K562 (cell line): ENCODE results near the gene UBE2E1. TPM values are rescaled to one million over a fixed set of nuclear protein-coding genes. Genes with fewer than 3 reads are reported as not detected.

Experiments used
- ATAC-seq: fragments of 200-7000 bp; cut with Tn5 transposase; 3 replicates; pipeline ENCODE4 v1.9.1; 2020; ENCODE audit warnings: moderate library complexity
- BruUV-seq: library from RNA; stranded (reverse); fragments of 400-500 nt; replicated peaks from 2 replicates; lab custom pipeline; 2021; lab: Mats Ljungman, UMichigan
- CTCF ChIA-PET: fragments of 300-600 bp; formaldehyde crosslinking; extraction: SDS; loops from one replicate; lab custom pipeline; 2021; ENCODE audit warnings: low intra/inter-chr PET ratio; lab: Yijun Ruan, JAX
- POLR2A ChIA-PET: fragments of 300-600, 350-650 bp; sonication (Branson Sonifier 250); formaldehyde crosslinking; extraction: SDS; loops from one replicate; lab custom pipeline; 2021; ENCODE audit warnings: antibody characterized with exemption, inconsistent platforms; lab: Yijun Ruan, JAX
- DNase-seq, 4 experiments: peaks; one replicate each; pipeline versions ENCODE4 v3.0.0 to v3.0.0-alpha.2; 2011 to 2018; ENCODE audit warnings: low spot score in 3 of 4, mixed read lengths in 3 of 4; ENCODE audit errors: extremely low read depth in 1 of 4
- FAIRE-seq: peaks from 2 replicates; lab custom pipeline; 2011; peaks lifted over from hg19 to GRCh38; lab: Jason Lieb, UNC
- H2AFZ ChIP-seq: 2 replicates; pipeline ENCODE4 v1.6.0; 2011; ENCODE audit warnings: low read depth, low read length, control low read depth, inconsistent platforms
- H3K27ac ChIP-seq: fragments of 200-600 bp; 3 replicates; pipeline ENCODE4 v1.8.0; 2011; ENCODE audit warnings: low read depth, mild to moderate bottlenecking, control low read depth, inconsistent platforms, low read length, moderate library complexity, mixed read lengths; ENCODE audit errors: extremely low read depth
- H3K27me3 ChIP-seq, 2 experiments: fragments of 300-600 bp in 1 of 2; 2 replicates in 1 of 2; 3 replicates in 1 of 2; pipeline versions ENCODE4 v1.6.0 to v1.8.0; 2011; ENCODE audit warnings: inconsistent platforms in 2 of 2, low read length in 2 of 2, mild to moderate bottlenecking in 1 of 2, mixed read lengths in 1 of 2, moderate library complexity in 1 of 2; ENCODE audit not compliant: control insufficient read depth in 2 of 2, insufficient read depth in 2 of 2
- H3K36me3 ChIP-seq: fragments of 300-600 bp; 3 replicates; pipeline ENCODE4 v1.8.0; 2011; ENCODE audit warnings: mild to moderate bottlenecking, low read length, inconsistent platforms; ENCODE audit not compliant: control insufficient read depth, insufficient read depth
- H3K4me1 ChIP-seq, 2 experiments: fragments of 200-600 bp in 1 of 2; replicated peaks in 1 of 2; 2 replicates in 1 of 2; 3 replicates in 1 of 2; pipeline versions ENCODE4 v1.5.1 to v1.8.0; 2011; ENCODE audit warnings: inconsistent platforms in 2 of 2, low read length in 2 of 2, mild to moderate bottlenecking in 1 of 2, mixed read lengths in 1 of 2, moderate library complexity in 1 of 2; ENCODE audit not compliant: control insufficient read depth in 2 of 2, insufficient read depth in 2 of 2
- H3K4me2 ChIP-seq: 2 replicates; pipeline ENCODE4 v1.6.1; 2011; ENCODE audit warnings: low read length, control low read depth, inconsistent platforms, mixed read lengths; ENCODE audit not compliant: insufficient read depth
- H3K4me3 ChIP-seq: fragments of 200-600 bp; sonication (generic), shearing (Covaris generic); 2 replicates; pipeline ENCODE4 v1.5.1; 2016; ENCODE audit warnings: control low read depth, inconsistent platforms
- H3K79me2 ChIP-seq: fragments of 200-600 bp; 3 replicates; pipeline ENCODE4 v1.8.0; 2011; ENCODE audit warnings: low read length, inconsistent platforms; ENCODE audit not compliant: control insufficient read depth, insufficient read depth
- H3K9ac ChIP-seq, 2 experiments: 2 replicates each; pipeline versions ENCODE4 v1.6.0 to v1.6.1; 2011; ENCODE audit warnings: low read depth in 2 of 2, low read length in 2 of 2, control low read depth in 1 of 2, inconsistent platforms in 1 of 2, mild to moderate bottlenecking in 1 of 2, mixed read lengths in 1 of 2; ENCODE audit not compliant: insufficient read depth in 1 of 2
- H3K9me1 ChIP-seq: one replicate; pipeline ENCODE4 v1.6.0; 2011; ENCODE audit warnings: inconsistent platforms, mild to moderate bottlenecking, low read length, moderate library complexity; ENCODE audit not compliant: control insufficient read depth, insufficient read depth
- H3K9me3 ChIP-seq: replicated peaks from 2 replicates; pipeline ENCODE4 v1.5.1; 2011; ENCODE audit warnings: low read depth, low read length, inconsistent platforms; ENCODE audit not compliant: control insufficient read depth, insufficient read depth
- H4K20me1 ChIP-seq: replicated peaks from 2 replicates; pipeline ENCODE4 v1.6.1; 2011; ENCODE audit warnings: low read length, inconsistent platforms, mixed read lengths; ENCODE audit not compliant: control insufficient read depth, insufficient read depth
- ARID1B ChIP-seq: fragments of 450-650 bp; IDR thresholded peaks from 2 replicates; pipeline ENCODE4 v1.6.1; 2016; ENCODE audit warnings: antibody characterized with exemption, mild to moderate bottlenecking, inconsistent platforms
- CBX2 ChIP-seq: fragments of 200-600 bp; sonication (generic); IDR thresholded peaks from one replicate; pipeline ENCODE4 v1.6.1; 2012; ENCODE audit warnings: mild to moderate bottlenecking, low read length, inconsistent platforms; ENCODE audit not compliant: insufficient read depth, poor library complexity, severe bottlenecking
- ESRRB ChIP-seq: fragments of 250-450 bp; sonication (Bioruptor Pico); IDR thresholded peaks from 2 replicates; pipeline ENCODE4 v1.5.0; 2020; ENCODE audit warnings: mild to moderate bottlenecking, moderate library complexity, borderline replicate concordance
- EZH2 ChIP-seq: IDR thresholded peaks from 2 replicates; pipeline ENCODE4 v1.6.1; 2012; ENCODE audit warnings: low read depth, mild to moderate bottlenecking, inconsistent platforms, low read length, borderline replicate concordance
- JUND ChIP-seq, 2 experiments: IDR thresholded peaks; 2 replicates in 1 of 2; 3 replicates in 1 of 2; pipeline ENCODE4 v1.6.1; 2011; ENCODE audit warnings: borderline replicate concordance in 2 of 2, low read depth in 2 of 2, low read length in 2 of 2, improper control_type of control experiment in 1 of 2, missing biosample characterization in 1 of 2, missing genetic modification characterization in 1 of 2, missing genetic modification reagents in 1 of 2
- NRF1 ChIP-seq, 2 experiments: fragments of 450-650 bp; IDR thresholded peaks in 1 of 2; conservative IDR thresholded peaks in 1 of 2; 2 replicates each; pipeline ENCODE4 v1.6.1; 2014; ENCODE audit warnings: mild to moderate bottlenecking in 2 of 2
- RBBP5 ChIP-seq: fragments of 200-600 bp; sonication (generic); IDR thresholded peaks from 2 replicates; pipeline ENCODE4 v1.6.1; 2012; ENCODE audit warnings: borderline replicate concordance, mild to moderate bottlenecking, low read length, control low read depth, inconsistent platforms; ENCODE audit not compliant: insufficient read depth, poor library complexity, severe bottlenecking
- SETDB1 ChIP-seq: IDR thresholded peaks from one replicate; pipeline ENCODE4 v1.6.1; 2012; ENCODE audit warnings: low read length, control low read depth, inconsistent platforms
- TRIM24 ChIP-seq, 2 experiments: fragments of 450-650 bp; IDR thresholded peaks; 2 replicates each; pipeline ENCODE4 v1.6.1; 2016
- XRCC5 ChIP-seq: fragments of 200-400 bp; formaldehyde crosslinking; IDR thresholded peaks from 2 replicates; pipeline ENCODE4 v1.6.1; 2017; ENCODE audit warnings: low read depth, mild to moderate bottlenecking, low read length
- ZNF232 ChIP-seq: sonication (generic); formaldehyde crosslinking; IDR thresholded peaks from 2 replicates; pipeline ENCODE4 v1.8.0; 2022; ENCODE audit warnings: mild to moderate bottlenecking, missing genetic modification reagents
- ZNF384 ChIP-seq: IDR thresholded peaks from 2 replicates; pipeline ENCODE4 v1.6.1; 2012; ENCODE audit warnings: low read depth, low read length, improper control_type of control experiment
- ZNF445 ChIP-seq: fragments of 250-450 bp; sonication (Bioruptor Pico); IDR thresholded peaks from 2 replicates; pipeline ENCODE4 v1.4.0; 2020; ENCODE audit warnings: low read depth, mild to moderate bottlenecking, moderate library complexity
- ZNF512 ChIP-seq: IDR thresholded peaks from 2 replicates; pipeline ENCODE4 v1.6.1; 2016; ENCODE audit warnings: missing genetic modification characterization, missing compliant biosample characterization
- ZNF778 ChIP-seq: fragments of 450-650 bp; formaldehyde crosslinking; IDR thresholded peaks from 2 replicates; pipeline ENCODE4 v1.4.0; 2020; ENCODE audit warnings: mild to moderate bottlenecking, moderate library complexity
- WGBS: fragments of 100-300 bp; shearing (Covaris generic); methylation state at CpG from one replicate; pipeline ENCODE4 v1.1.6; 2016; ENCODE audit warnings: low coverage, mixed read lengths; ENCODE audit not compliant: insufficient coverage; ENCODE audit errors: missing lambda C conversion rate; 5-methylcytosine and 5-hydroxymethylcytosine counted together
- in situ Hi-C: fragments of 300-500 bp; cut with MboI; formaldehyde crosslinking; loops from 4 replicates; pipeline ENCODE4 v1.15.0; 2018; ENCODE audit warnings: inconsistent platforms, mixed read lengths
- intact Hi-C: fragments of 100-400 bp; cut with micrococcal nuclease; formaldehyde crosslinking; loops from 2 replicates; pipeline ENCODE4 v1.14.2; 2022
- polyA plus RNA-seq, 8 experiments: library from polyadenylated mRNA; depleted of rRNA in 4 of 8; stranded (reverse) in 5 of 8; unstranded in 3 of 8; fragments of >200 nt; fragmentation: Nextera tagmentation in 2 of 8; fragmentation: Illumina TruSeq in 1 of 8; extraction: Ambion mirVana in 2 of 8; extraction: Trizol in 1 of 8; gene quantifications; 2 replicates each; pipeline versions ENCODE4 v1.2.1 to v1.2.3, GENCODE V29; 2011 to 2014; ENCODE audit warnings: inconsistent platforms in 1 of 8, missing spikeins in 1 of 8
- total RNA-seq, 7 experiments: library from RNA; depleted of rRNA in 6 of 7; stranded (reverse); fragments of >200 nt in 6 of 7; fragmentation: Illumina TruSeq in 2 of 7; extraction: Trizol in 2 of 7; gene quantifications; 2 replicates each; pipeline versions ENCODE4 v1.2.1 to v1.2.3, GENCODE V29; 2011 to 2021; ENCODE audit warnings: low replicate concordance in 1 of 7

UBE2E1 gene
- total and polyA plus RNA-seq, 9 of the 15 experiments (the other 6 are each of a cell fraction or from before 2014, with no cell fraction given), result 54.4 to 294 (median 165) TPM

GRCh38 chr3:23807424-23808015 lies 1.8 kb downstream of the UBE2E1 start:
- H3K27ac ChIP-seq, result peak overlapping the region; percentile 79
- peak; percentile 13; the same call in 2 of the 3 replicates for ATAC-seq
- no peak for FAIRE-seq
- peak overlapping the region; percentile 78 for H3K4me2 ChIP-seq
- ChIA-PET CTCF (no interaction called here), POLR2A (interaction anchor here (0.7 to 3.6 kb wide), 6 partner anchors 12 to 109 kb away, joined by 3 to 11 read pairs (median 6); partner anchors contain the start of genes NKIRAS1 and RPL15)
- peaks cover 42% of the 10 kb centered on the region for H3K36me3 ChIP-seq
- in situ Hi-C loops (no loop called here), intact Hi-C loops (loop anchor here (2.0 to 10.0 kb wide), 4 partner anchors 60 to 603 kb away; partner anchors contain the start of genes NKIRAS1, NR1D2, RPL15 and UBE2E2)
- H3K4me1 ChIP-seq, result peaks cover 25 to 27% of the 10 kb centered on the region in 2 experiments; a peak in 4 of 5 replicates
- no peak overlapping the region for H2AFZ ChIP-seq
- no peaks in the 10 kb centered on the region for H4K20me1 ChIP-seq
- BruUV-seq, result TSS peak; percentile 46
- H3K27me3 ChIP-seq, result no peaks in the 10 kb centered on the region
- H3K79me2 ChIP-seq, result peaks cover 63% of the 10 kb centered on the region
- H3K4me3 ChIP-seq, result peak overlapping the region; percentile 72
- H3K9ac ChIP-seq, result peak overlapping the region; percentile 72 to 98; a peak in 3 of 4 replicates
- TF ChIP-seq ARID1B (no peak), SETDB1 (no peak), RBBP5 (peak; percentile 23), ZNF445 (CRISPR knock-in tag) (no peak), ESRRB (CRISPR knock-in tag) (no peak), ZNF232 (no peak), EZH2 (no peak), TRIM24 (IDR thresholded peaks at IDR 0.05) (no peak), ZNF512 (0 out of 2 replicates have a peak, but pooled peaks have one; percentile 4), ZNF778 (CRISPR knock-in tag) (no peak), JUND (IDR thresholded peaks at IDR 0.05; ENCODE audit: borderline replicate concordance, low read depth, low read length) (no peak), JUND (tag; IDR thresholded peaks at IDR 0.05; ENCODE audit: borderline replicate concordance, low read depth, low read length) (no peak), XRCC5 (0 out of 2 replicates have a peak, but pooled peaks have one; percentile 26), NRF1 (conservative IDR thresholded peaks at IDR 0.05 in 1 of 2, IDR thresholded peaks at IDR 0.05 in 1 of 2) (no peak), CBX2 (no peak), ZNF384 (0 out of 2 replicates have a peak, but pooled peaks have one; percentile 24)
- no peak for DNase-seq
- no peaks in the 10 kb centered on the region for H3K9me3 ChIP-seq
- 35% methylated on average over 5 of the region's 5 CpGs for WGBS
- no peaks in the 10 kb centered on the region for H3K9me1 ChIP-seq
